Testis (tissue), 3 donors: ENCODE data around the gene PLCD3. TPM values are rescaled to one million over a fixed set of nuclear protein-coding genes. Genes with fewer than 3 reads are reported as not detected.

Experiments
- DNase-seq: peaks from one replicate; pipeline ENCODE4 v3.0.0-alpha.2; 2019
- H3K27ac ChIP-seq, 2 donors: fragments of 200-600 bp; sonication (generic); one replicate each; pipeline ENCODE4 v1.5.1; 2019
- H3K27me3 ChIP-seq: fragments of 200-600 bp; sonication (generic); one replicate; pipeline ENCODE4 v1.5.1; 2019
- H3K36me3 ChIP-seq: fragments of 200-600 bp; sonication (generic); one replicate; pipeline ENCODE4 v1.5.1; 2017; ENCODE audit warnings: low read depth; ENCODE audit errors: missing control alignments
- H3K4me1 ChIP-seq: fragments of 200-600 bp; sonication (generic); one replicate; pipeline ENCODE4 v1.5.1; 2019
- H3K4me3 ChIP-seq, 2 donors: fragments of 200-600 bp; sonication (generic); one replicate each; pipeline ENCODE4 v1.5.1; 2017 to 2019
- H3K9me3 ChIP-seq: fragments of 200-600 bp; sonication (generic); one replicate; pipeline ENCODE4 v1.5.1; 2017
- CTCF ChIP-seq, 3 experiments: fragments of 450-650 bp in 2 of 3; fragments of 200-600 bp in 1 of 3; sonication (generic) in 1 of 3; IDR thresholded peaks; one replicate each; pipeline ENCODE4 v1.5.1; 2016 to 2019; ENCODE audit warnings: antibody characterized with exemption in 3 of 3, mild to moderate bottlenecking in 2 of 3, moderate library complexity in 1 of 3
- POLR2A ChIP-seq: fragments of 450-650 bp; IDR thresholded peaks from one replicate; pipeline ENCODE4 v1.6.1; 2017; ENCODE audit warnings: antibody characterized with exemption, mild to moderate bottlenecking, moderate library complexity
- WGBS, 2 donors: methylation state at CpG; one replicate each; pipeline ENCODE4 v1.1.5; 2018; 5-methylcytosine and 5-hydroxymethylcytosine counted together
- intact Hi-C: fragments of 100-400 bp; cut with DNase I; formaldehyde crosslinking; loops from one replicate; pipeline ENCODE4 v1.15.1; 2023; ENCODE audit warnings: low total_unique reads
- polyA plus RNA-seq: library from polyadenylated mRNA; stranded (reverse); fragments of 350-450 nt; fragmentation: Illumina TruSeq; extraction: RNeasy Lipid Tissue Mini Kit (QIAGEN cat#74804); gene quantifications from one replicate; pipeline ENCODE4 v1.2.3, GENCODE V29; 2014; ENCODE audit warnings: low read depth, low replicate concordance; ENCODE audit not compliant: insufficient read depth
- total RNA-seq, 2 donors: library from RNA; depleted of rRNA; stranded (reverse); fragments of >200 nt; gene quantifications; one replicate each; pipeline ENCODE4 v1.2.3, GENCODE V29; 2016

Gene PLCD3
- total and polyA plus RNA-seq, 3 donors from 2014 or later, result 62.2 to 106 (median 86.3) TPM

GRCh38 chr17:45091778-45092425 is 40.4 kb downstream of the PLCD3 start:
- Histone ChIP-seq H3K4me1 (peaks cover 26% of the 10 kb centered on the region), H3K36me3 (no peaks in the 10 kb centered on the region), H3K9me3 (no peaks in the 10 kb centered on the region), H3K4me3 (no peak overlapping the region), H3K27me3 (no peaks in the 10 kb centered on the region), H3K27ac (peak overlapping the region; percentile 24 to 83)
- no peak for DNase-seq
- WGBS, 2 donors, result 89 to 92% methylated on average over 11 of the region's 11 CpGs
- intact Hi-C loops, result no loop called here
- TF ChIP-seq POLR2A, result no peak
- TF ChIP-seq CTCF (IDR thresholded peaks at IDR 0.05), result no peak

- H3K4me3 ChIP-seq, result no peak overlapping the region
- no peaks in the 10 kb centered on the region for H3K36me3 ChIP-seq
- WGBS, 2 donors, result 44 to 49% methylated on average over 3 of the region's 3 CpGs
- DNase-seq, result no peak
- no peaks in the 10 kb centered on the region for H3K9me3 ChIP-seq
- H3K27me3 ChIP-seq, result no peaks in the 10 kb centered on the region
- H3K4me1 ChIP-seq, result peaks cover 26% of the 10 kb centered on the region
- TF ChIP-seq CTCF (IDR thresholded peaks at IDR 0.05) (no peak), POLR2A (no peak)
- H3K27ac ChIP-seq, result peak overlapping the region in 1 of 2 donors; percentile 83
- intact Hi-C loops, result no loop called here
Measured at GRCh38 chr17:45090711-45091110, 41.6 kb downstream of the PLCD3 start.

DNA sequence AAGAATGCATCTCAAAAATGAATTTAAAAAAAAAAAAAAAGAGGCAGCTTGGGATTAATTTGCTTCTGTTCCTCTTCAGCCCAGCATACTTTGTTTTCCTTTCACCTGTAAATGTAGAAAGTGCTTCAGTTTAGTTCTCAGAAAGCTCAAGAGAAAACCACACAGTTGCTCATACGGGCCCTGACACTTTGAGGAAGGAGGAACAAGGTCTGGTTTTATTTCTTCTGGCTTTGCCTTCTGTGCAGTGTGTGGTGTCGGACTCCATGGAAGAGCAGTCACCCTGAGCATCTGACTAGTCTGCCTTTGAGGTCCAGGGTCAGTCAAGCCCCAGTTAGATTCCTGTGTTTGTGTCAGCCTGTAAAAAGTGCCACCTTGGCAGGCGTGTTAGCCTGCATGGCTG is 43.6 kb downstream of the PLCD3 start:
- TF ChIP-seq CTCF (IDR thresholded peaks at IDR 0.05) (no peak), POLR2A (no peak)
- no peaks in the 10 kb centered on the region for H3K9me3 ChIP-seq
- no peaks in the 10 kb centered on the region for H3K36me3 ChIP-seq
- no peak overlapping the region for H3K27ac ChIP-seq
- intact Hi-C loops, result no loop called here
- H3K27me3 ChIP-seq, result no peaks in the 10 kb centered on the region
- peaks cover 22% of the 10 kb centered on the region for H3K4me1 ChIP-seq
- H3K4me3 ChIP-seq, result no peak overlapping the region
- no peak for DNase-seq
- 86 to 97% methylated on average over 3 of the region's 3 CpGs for WGBS, 2 donors

DNA sequence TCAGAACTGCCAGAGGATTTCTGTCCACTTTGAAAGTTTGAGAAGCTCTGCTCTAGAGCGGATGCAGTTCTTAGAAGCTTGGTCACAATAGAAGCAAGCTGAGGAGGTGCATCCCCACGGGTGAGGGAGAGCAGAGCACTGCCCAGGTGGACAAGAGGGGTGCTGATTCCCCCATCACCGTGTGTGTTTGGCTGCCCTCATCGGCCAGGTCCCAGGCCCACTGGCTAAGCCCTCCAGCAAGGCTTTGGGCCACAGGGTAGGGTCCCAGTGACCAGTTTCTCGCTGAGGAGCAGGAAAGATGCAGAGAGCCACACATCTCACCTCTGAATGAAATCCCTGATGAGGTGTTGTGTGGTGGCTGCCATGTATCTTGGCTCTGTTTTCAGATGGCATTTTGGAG is 44.3 kb downstream of the PLCD3 start:
- DNase-seq, result no peak
- intact Hi-C loops, result no loop called here
- H3K4me3 ChIP-seq, result no peak overlapping the region
- H3K4me1 ChIP-seq, result peaks cover 15% of the 10 kb centered on the region
- whole genome bisulfite sequencing, 2 donors, result 94 to 96% methylated on average over 4 to 5 of the region's 5 CpGs
- H3K27ac ChIP-seq, result no peak overlapping the region
- no peaks in the 10 kb centered on the region for H3K27me3 ChIP-seq
- H3K36me3 ChIP-seq, result no peaks in the 10 kb centered on the region
- no peaks in the 10 kb centered on the region for H3K9me3 ChIP-seq
- TF ChIP-seq CTCF (IDR thresholded peaks at IDR 0.05) (no peak), POLR2A (no peak)

DNA sequence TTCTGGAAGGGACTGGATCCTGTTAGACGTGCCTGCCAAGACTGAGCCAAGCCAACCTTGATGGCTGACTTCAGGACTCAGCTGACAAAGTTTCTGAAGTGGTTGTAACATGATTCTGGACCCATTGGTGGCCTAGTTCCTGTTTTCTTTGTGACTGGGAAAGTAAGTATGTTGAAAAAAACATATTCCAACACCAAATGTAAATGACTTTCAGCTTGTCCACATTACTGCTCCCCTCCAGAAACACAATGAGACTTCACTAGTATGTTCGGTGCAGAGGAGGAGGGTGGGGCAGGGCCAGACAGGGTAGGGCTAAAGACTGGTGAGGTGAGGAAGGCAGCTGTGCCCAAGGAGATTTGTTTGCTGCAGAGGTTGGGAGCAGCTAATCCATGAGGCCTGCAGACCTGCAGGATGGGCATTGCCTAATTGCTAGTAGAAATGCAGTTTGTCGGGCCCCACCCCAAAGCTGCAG is 44.8 kb downstream of the PLCD3 start:
- WGBS, 2 donors, result 78 to 89% methylated on average over 3 of the region's 3 CpGs
- Histone ChIP-seq H3K4me1 (peaks cover 10% of the 10 kb centered on the region), H3K9me3 (no peaks in the 10 kb centered on the region), H3K36me3 (no peaks in the 10 kb centered on the region), H3K27ac (no peak overlapping the region), H3K4me3 (no peak overlapping the region), H3K27me3 (no peaks in the 10 kb centered on the region)
- intact Hi-C loops, result no loop called here
- TF ChIP-seq POLR2A (no peak), CTCF (IDR thresholded peaks at IDR 0.05) (no peak)
- no peak for DNase-seq
